Uterus (tissue), 2 donors: Measurements from ENCODE around the gene C22orf31.

Source experiments
- POLR2A ChIP-seq, 2 donors: fragments of 450-650 bp; IDR thresholded peaks; one replicate each; pipeline ENCODE4 v1.6.1; 2016; ENCODE audit warnings: antibody characterized with exemption in 2 of 2, mild to moderate bottlenecking in 1 of 2, moderate library complexity in 1 of 2
- TF ChIP-seq, protein P1 (sequence below), 4 experiments: fragments of 200-600 bp in 2 of 4; fragments of 450-650 bp in 2 of 4; sonication (generic) in 2 of 4; IDR thresholded peaks; one replicate each; pipeline ENCODE4 v1.5.1; 2016 to 2019; ENCODE audit warnings: antibody characterized with exemption in 4 of 4, mild to moderate bottlenecking in 2 of 4, moderate library complexity in 1 of 4

DNA sequence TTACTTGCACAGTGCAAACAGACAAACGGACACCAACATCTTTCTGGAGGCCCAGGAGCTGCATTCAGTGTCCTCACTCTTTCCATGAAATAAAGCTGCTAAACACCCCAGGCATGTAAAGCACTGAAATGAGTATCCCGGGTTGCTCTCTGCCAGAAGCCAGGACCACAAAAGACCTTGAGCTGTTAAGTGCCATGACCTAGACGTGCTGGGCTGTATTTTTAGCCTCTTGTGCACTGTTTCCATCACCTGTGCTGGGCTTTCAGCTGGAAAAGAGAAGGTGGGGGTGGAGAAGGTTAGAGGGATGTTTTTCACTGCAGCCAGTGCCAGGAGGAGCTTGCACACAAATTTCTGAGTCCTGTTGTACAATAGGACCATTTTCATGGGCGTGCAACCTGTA lies 7.8 kb upstream of the C22orf31 start:
- TF ChIP-seq, protein P1, sequence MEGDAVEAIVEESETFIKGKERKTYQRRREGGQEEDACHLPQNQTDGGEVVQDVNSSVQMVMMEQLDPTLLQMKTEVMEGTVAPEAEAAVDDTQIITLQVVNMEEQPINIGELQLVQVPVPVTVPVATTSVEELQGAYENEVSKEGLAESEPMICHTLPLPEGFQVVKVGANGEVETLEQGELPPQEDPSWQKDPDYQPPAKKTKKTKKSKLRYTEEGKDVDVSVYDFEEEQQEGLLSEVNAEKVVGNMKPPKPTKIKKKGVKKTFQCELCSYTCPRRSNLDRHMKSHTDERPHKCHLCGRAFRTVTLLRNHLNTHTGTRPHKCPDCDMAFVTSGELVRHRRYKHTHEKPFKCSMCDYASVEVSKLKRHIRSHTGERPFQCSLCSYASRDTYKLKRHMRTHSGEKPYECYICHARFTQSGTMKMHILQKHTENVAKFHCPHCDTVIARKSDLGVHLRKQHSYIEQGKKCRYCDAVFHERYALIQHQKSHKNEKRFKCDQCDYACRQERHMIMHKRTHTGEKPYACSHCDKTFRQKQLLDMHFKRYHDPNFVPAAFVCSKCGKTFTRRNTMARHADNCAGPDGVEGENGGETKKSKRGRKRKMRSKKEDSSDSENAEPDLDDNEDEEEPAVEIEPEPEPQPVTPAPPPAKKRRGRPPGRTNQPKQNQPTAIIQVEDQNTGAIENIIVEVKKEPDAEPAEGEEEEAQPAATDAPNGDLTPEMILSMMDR (IDR thresholded peaks at IDR 0.05) = no peak
- no peak for TF ChIP-seq POLR2A (IDR thresholded peaks at IDR 0.05)
